ENCODE measurements around the gene PAX2.

The PAX2 gene

DNA sequence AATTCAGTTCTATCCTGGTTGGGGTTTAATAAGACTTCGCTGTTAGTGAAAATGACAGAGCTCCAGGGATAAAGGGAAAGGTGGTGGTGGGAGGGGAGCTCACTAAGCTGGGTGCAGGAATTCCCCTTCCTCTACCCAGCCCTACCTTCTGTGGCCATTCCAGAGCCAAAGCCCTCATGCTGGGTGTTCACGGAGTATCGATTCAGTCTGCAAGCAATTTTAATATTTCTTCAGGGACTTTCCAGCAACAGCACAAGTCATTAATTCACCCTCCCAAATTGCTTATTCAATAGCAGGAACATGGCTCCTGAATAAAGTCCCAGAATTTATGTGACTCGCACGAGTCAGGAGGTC, 22.0 kb downstream of the PAX2 start:
- in situ Hi-C loops (cut with MboI; ENCODE audit: low sequenced_read_pairs, unreplicated experiment) = no loop called here
- TF ChIP-seq, protein P1, sequence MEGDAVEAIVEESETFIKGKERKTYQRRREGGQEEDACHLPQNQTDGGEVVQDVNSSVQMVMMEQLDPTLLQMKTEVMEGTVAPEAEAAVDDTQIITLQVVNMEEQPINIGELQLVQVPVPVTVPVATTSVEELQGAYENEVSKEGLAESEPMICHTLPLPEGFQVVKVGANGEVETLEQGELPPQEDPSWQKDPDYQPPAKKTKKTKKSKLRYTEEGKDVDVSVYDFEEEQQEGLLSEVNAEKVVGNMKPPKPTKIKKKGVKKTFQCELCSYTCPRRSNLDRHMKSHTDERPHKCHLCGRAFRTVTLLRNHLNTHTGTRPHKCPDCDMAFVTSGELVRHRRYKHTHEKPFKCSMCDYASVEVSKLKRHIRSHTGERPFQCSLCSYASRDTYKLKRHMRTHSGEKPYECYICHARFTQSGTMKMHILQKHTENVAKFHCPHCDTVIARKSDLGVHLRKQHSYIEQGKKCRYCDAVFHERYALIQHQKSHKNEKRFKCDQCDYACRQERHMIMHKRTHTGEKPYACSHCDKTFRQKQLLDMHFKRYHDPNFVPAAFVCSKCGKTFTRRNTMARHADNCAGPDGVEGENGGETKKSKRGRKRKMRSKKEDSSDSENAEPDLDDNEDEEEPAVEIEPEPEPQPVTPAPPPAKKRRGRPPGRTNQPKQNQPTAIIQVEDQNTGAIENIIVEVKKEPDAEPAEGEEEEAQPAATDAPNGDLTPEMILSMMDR (IDR thresholded peaks at IDR 0.05; ENCODE audit: borderline replicate concordance, control extremely low read depth, extremely low read depth, insufficient read depth, missing control alignments) = no peak
- DNase-seq (ENCODE audit: low spot score) = no peak

DNA sequence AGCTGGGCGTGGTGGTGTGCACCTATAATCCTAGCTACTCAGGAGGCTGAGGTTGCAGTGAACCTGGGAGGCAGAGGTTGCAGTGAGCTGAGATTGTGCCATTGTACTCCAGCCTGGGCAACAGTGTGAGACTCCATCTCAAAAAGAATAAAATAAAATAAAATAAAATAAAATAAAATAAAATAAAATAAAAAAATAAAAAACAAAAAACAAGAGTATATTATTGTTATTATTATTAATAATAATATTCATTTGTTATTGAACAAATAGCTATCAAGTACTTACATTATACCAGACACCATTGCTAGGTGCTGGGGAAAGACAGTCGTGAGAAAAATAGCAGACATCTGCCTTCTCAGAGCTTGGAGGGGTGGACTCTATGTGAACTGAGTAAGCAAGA, 24.1 kb downstream of the PAX2 start:
- TF ChIP-seq, protein P1 (IDR thresholded peaks at IDR 0.05; ENCODE audit: borderline replicate concordance, control extremely low read depth, extremely low read depth, insufficient read depth, missing control alignments) = no peak
- no peak for DNase-seq (ENCODE audit: low spot score)
- in situ Hi-C loops (cut with MboI; ENCODE audit: low sequenced_read_pairs, unreplicated experiment) = no loop called here

DNA sequence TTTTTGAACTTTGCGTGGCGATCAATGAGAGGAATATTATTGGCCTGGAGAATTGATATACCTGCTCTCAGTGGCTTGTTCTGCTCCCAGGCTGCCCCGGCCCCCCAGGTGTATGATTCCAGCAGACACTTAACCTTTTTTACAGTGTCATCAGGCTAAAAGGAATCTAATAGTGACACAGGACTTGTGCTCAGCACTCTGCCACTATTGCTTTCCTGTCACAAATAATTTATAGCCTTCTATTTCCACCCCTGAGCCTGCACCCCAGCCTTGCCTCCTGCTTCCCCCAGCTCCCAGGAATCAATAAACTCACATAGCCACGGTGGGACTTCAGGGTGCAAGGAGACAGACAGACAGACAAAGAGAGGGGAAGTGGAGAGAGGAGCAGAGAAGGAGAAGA, 28.3 kb downstream of the PAX2 start:
- DNase-seq (ENCODE audit: low spot score) = no peak
- in situ Hi-C loops (cut with MboI; ENCODE audit: low sequenced_read_pairs, unreplicated experiment) = no loop called here
- TF ChIP-seq, protein P1 (IDR thresholded peaks at IDR 0.05; ENCODE audit: borderline replicate concordance, control extremely low read depth, extremely low read depth, insufficient read depth, missing control alignments) = no peak

DNA sequence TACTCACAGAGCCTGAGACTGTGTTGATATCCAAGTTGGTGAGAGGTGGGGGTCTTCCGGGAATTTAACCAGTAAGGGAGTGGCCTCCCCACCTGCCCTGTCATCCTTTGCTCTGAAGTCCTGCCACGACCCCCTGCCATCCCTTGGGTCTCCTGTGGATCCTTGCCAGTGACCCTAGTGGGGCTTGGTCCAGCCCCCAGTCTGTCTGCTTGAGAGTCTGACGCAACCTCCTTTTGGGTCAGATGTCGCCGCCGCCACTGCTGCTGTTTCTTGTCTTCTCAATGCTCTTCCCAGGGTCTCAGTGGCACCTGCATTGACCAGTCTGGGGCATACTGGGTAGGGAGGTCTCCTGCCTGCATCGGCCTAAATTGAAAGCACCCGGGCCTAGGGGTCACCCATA, 28.8 kb downstream of the PAX2 start:
- in situ Hi-C loops (cut with MboI; ENCODE audit: low sequenced_read_pairs, unreplicated experiment) = no loop called here
- no peak for DNase-seq (ENCODE audit: low spot score)

DNA sequence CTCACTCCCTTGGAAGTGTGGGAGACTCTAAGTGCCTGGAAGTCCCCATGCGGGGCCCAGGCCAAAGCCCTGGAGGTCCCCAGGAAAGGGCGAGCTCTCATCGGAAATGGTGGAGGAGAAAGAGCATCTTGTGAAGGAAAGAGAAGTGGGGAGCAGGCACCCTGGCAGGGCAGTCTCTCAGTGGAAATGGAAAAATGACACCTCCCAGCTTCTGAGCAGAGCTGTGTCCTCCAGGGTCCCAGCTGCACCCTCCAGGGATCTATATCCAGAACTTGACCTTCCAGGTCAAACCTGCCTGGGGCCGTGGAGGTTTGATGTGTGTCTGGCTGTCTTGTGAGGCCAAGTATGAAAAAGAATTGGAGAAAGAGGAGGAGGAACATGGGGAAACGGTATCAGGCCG, 29.5 kb downstream of the PAX2 start:
- in situ Hi-C loops (cut with MboI; ENCODE audit: low sequenced_read_pairs, unreplicated experiment) = no loop called here
- no peak for DNase-seq (ENCODE audit: low spot score)
- TF ChIP-seq, protein P1 (IDR thresholded peaks at IDR 0.05; ENCODE audit: borderline replicate concordance, control extremely low read depth, extremely low read depth, insufficient read depth, missing control alignments) = no peak

More for the DNA sequence above, 28.8 kb downstream of the PAX2 start:
- TF ChIP-seq, protein P1 (IDR thresholded peaks at IDR 0.05; ENCODE audit: borderline replicate concordance, control extremely low read depth, extremely low read depth, insufficient read depth, missing control alignments) = no peak

DNA sequence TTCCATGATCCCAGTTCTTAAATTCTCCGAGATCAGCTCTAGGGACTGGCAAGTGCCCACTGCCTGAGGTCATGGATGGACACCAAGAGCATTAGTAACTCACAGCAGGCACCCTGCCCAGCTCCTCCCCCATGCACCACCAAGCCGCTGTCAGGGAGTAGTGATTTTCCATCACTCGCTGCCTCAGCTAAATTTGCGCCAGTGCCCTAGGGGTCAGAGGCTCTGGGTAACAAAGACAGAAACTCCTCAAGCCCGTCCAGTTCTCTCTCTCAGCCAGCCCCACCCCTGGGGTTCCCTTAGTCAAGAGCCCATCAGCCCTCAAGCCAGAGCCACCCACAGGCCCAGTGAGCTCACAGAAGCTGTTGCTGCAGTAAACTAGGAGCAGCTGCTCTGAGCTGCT, 30.0 kb downstream of the PAX2 start:
- TF ChIP-seq, protein P1 (IDR thresholded peaks at IDR 0.05; ENCODE audit: borderline replicate concordance, control extremely low read depth, extremely low read depth, insufficient read depth, missing control alignments) = no peak
- in situ Hi-C loops (cut with MboI; ENCODE audit: low sequenced_read_pairs, unreplicated experiment) = no loop called here
- no peak for DNase-seq (ENCODE audit: low spot score)

DNA sequence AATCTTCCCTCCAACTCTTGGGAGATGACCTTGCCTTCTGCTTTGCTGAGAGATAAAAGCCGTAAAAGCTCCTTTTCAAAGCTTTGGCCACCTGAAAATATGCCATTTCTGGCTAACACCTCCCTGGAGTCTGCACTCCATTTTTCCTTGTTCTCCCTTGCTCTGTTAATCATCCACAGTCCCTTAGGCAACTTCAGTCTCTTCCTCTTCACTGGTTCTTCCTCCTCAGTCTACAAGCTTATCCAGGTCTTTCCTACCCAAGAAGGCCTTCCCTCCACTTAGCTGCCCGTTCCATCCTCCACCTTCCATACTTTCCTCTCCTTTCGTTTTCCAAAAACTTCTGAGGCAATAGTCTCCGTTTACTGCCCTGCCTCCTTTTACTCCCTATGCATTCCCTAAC, 30.5 kb downstream of the PAX2 start:
- DNase-seq (ENCODE audit: low spot score) = no peak
- TF ChIP-seq, protein P1 (IDR thresholded peaks at IDR 0.05; ENCODE audit: borderline replicate concordance, control extremely low read depth, extremely low read depth, insufficient read depth, missing control alignments) = no peak
- in situ Hi-C loops (cut with MboI; ENCODE audit: low sequenced_read_pairs, unreplicated experiment) = no loop called here
